ENCODE results near the gene FBXW12. TPM values are rescaled to one million over a fixed set of nuclear protein-coding genes. Genes with fewer than 3 reads are reported as not detected.

Gene FBXW12
- polyA plus RNA-seq, 1 donor from 2014 or later, result not detected

- H3K9me3 ChIP-seq (ENCODE audit: low read length), result no peaks in the 10 kb centered on the region
- no peak overlapping the region for H3K27ac ChIP-seq (ENCODE audit: low read length)
- H3K9me2 ChIP-seq (ENCODE audit: insufficient read depth, low read length), result no peaks in the 10 kb centered on the region
- H3K36me3 ChIP-seq (ENCODE audit: insufficient read depth, low read length), result peaks cover 5% of the 10 kb centered on the region
- no peaks in the 10 kb centered on the region for H3K79me2 ChIP-seq (replicated peaks; ENCODE audit: insufficient read depth, low read length)
- H3F3A ChIP-seq (ENCODE audit: insufficient read depth, low read length, poor library complexity, severe bottlenecking), result no peaks in the 10 kb centered on the region
- TF ChIP-seq SMC3 (conservative IDR thresholded peaks at IDR 0.05; ENCODE audit: poor library complexity) (no peak), EP300 (conservative IDR thresholded peaks at IDR 0.05; ENCODE audit: poor library complexity, severe bottlenecking) (no peak), TAF1 (IDR thresholded peaks at IDR 0.05; ENCODE audit: low read depth) (no peak), CTCF (IDR thresholded peaks at IDR 0.05; ENCODE audit: poor library complexity, severe bottlenecking) (no peak), MXI1 (conservative IDR thresholded peaks at IDR 0.05; ENCODE audit: poor library complexity, severe bottlenecking) (no peak), RAD21 (conservative IDR thresholded peaks at IDR 0.05) (no peak), POLR2AphosphoS5 (IDR thresholded peaks at IDR 0.05) (no peak), EZH2 (IDR thresholded peaks at IDR 0.05; ENCODE audit: borderline replicate concordance, insufficient read depth, low read length, poor library complexity, severe bottlenecking) (no peak)
- TF ChIP-seq, protein P1, sequence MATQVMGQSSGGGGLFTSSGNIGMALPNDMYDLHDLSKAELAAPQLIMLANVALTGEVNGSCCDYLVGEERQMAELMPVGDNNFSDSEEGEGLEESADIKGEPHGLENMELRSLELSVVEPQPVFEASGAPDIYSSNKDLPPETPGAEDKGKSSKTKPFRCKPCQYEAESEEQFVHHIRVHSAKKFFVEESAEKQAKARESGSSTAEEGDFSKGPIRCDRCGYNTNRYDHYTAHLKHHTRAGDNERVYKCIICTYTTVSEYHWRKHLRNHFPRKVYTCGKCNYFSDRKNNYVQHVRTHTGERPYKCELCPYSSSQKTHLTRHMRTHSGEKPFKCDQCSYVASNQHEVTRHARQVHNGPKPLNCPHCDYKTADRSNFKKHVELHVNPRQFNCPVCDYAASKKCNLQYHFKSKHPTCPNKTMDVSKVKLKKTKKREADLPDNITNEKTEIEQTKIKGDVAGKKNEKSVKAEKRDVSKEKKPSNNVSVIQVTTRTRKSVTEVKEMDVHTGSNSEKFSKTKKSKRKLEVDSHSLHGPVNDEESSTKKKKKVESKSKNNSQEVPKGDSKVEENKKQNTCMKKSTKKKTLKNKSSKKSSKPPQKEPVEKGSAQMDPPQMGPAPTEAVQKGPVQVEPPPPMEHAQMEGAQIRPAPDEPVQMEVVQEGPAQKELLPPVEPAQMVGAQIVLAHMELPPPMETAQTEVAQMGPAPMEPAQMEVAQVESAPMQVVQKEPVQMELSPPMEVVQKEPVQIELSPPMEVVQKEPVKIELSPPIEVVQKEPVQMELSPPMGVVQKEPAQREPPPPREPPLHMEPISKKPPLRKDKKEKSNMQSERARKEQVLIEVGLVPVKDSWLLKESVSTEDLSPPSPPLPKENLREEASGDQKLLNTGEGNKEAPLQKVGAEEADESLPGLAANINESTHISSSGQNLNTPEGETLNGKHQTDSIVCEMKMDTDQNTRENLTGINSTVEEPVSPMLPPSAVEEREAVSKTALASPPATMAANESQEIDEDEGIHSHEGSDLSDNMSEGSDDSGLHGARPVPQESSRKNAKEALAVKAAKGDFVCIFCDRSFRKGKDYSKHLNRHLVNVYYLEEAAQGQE (IDR thresholded peaks at IDR 0.05; ENCODE audit: borderline replicate concordance), result no peak
- no peak overlapping the region for H3K4me3 ChIP-seq (ENCODE audit: low read length)
- H4K20me1 ChIP-seq (ENCODE audit: insufficient read depth), result no peaks in the 10 kb centered on the region
- H3K4me2 ChIP-seq (ENCODE audit: low read length), result no peak overlapping the region
- no peak overlapping the region for H2AFZ ChIP-seq (ENCODE audit: low read depth, low read length)
- H3K27me3 ChIP-seq (ENCODE audit: insufficient read depth, low read depth, low read length), result no peaks in the 10 kb centered on the region
- no peak overlapping the region for H3K9ac ChIP-seq (ENCODE audit: low read length)
Measured at GRCh38 chr3:48405971-48406370, 34.0 kb downstream of the FBXW12 start.

- no peak overlapping the region for H3K4me2 ChIP-seq (ENCODE audit: low read length)
- peaks cover 5% of the 10 kb centered on the region for H3K36me3 ChIP-seq (ENCODE audit: insufficient read depth, low read length)
- no peaks in the 10 kb centered on the region for H3K79me2 ChIP-seq (replicated peaks; ENCODE audit: insufficient read depth, low read length)
- no peaks in the 10 kb centered on the region for H3K9me2 ChIP-seq (ENCODE audit: insufficient read depth, low read length)
- no peak for TF ChIP-seq MXI1 (conservative IDR thresholded peaks at IDR 0.05; ENCODE audit: poor library complexity, severe bottlenecking)
- TF ChIP-seq EP300 (conservative IDR thresholded peaks at IDR 0.05; ENCODE audit: poor library complexity, severe bottlenecking), result no peak
- TF ChIP-seq EZH2 (IDR thresholded peaks at IDR 0.05; ENCODE audit: borderline replicate concordance, insufficient read depth, low read length, poor library complexity, severe bottlenecking), result no peak
- no peak for TF ChIP-seq RAD21 (conservative IDR thresholded peaks at IDR 0.05)
- TF ChIP-seq SMC3 (conservative IDR thresholded peaks at IDR 0.05; ENCODE audit: poor library complexity), result no peak
- no peak for TF ChIP-seq CTCF (IDR thresholded peaks at IDR 0.05; ENCODE audit: poor library complexity, severe bottlenecking)
- no peak for TF ChIP-seq TAF1 (IDR thresholded peaks at IDR 0.05; ENCODE audit: low read depth)
- no peak for TF ChIP-seq POLR2AphosphoS5 (IDR thresholded peaks at IDR 0.05)
- TF ChIP-seq, protein P1 (IDR thresholded peaks at IDR 0.05; ENCODE audit: borderline replicate concordance), result no peak
- H3F3A ChIP-seq (ENCODE audit: insufficient read depth, low read length, poor library complexity, severe bottlenecking), result no peaks in the 10 kb centered on the region
- no peak overlapping the region for H3K4me3 ChIP-seq (ENCODE audit: low read length)
- no peaks in the 10 kb centered on the region for H3K27me3 ChIP-seq (ENCODE audit: insufficient read depth, low read depth, low read length)
- no peak overlapping the region for H2AFZ ChIP-seq (ENCODE audit: low read depth, low read length)
- no peaks in the 10 kb centered on the region for H3K9me3 ChIP-seq (ENCODE audit: low read length)
- no peak overlapping the region for H3K27ac ChIP-seq (ENCODE audit: low read length)
- no peak overlapping the region for H3K9ac ChIP-seq (ENCODE audit: low read length)
- no peaks in the 10 kb centered on the region for H4K20me1 ChIP-seq (ENCODE audit: insufficient read depth)
Measured at GRCh38 chr3:48406443-48407431, 34.7 kb downstream of the FBXW12 start.
